HG02938 (cell line): ENCODE data around the gene AMBRA1.
"Not testable (repeated sequence)": the region's sequence is repeated elsewhere in the genome, so short reads cannot be mapped to it uniquely, and the experiment has no call there.

ENCODE experiments used
- ATAC-seq: cut with Tn5 transposase; IDR thresholded peaks from one replicate; pipeline ENCODE4 v1.9.1; 2021; ENCODE audit warnings: mild to moderate bottlenecking, moderate library complexity; ENCODE audit not compliant: unreplicated experiment

AMBRA1 gene

DNA sequence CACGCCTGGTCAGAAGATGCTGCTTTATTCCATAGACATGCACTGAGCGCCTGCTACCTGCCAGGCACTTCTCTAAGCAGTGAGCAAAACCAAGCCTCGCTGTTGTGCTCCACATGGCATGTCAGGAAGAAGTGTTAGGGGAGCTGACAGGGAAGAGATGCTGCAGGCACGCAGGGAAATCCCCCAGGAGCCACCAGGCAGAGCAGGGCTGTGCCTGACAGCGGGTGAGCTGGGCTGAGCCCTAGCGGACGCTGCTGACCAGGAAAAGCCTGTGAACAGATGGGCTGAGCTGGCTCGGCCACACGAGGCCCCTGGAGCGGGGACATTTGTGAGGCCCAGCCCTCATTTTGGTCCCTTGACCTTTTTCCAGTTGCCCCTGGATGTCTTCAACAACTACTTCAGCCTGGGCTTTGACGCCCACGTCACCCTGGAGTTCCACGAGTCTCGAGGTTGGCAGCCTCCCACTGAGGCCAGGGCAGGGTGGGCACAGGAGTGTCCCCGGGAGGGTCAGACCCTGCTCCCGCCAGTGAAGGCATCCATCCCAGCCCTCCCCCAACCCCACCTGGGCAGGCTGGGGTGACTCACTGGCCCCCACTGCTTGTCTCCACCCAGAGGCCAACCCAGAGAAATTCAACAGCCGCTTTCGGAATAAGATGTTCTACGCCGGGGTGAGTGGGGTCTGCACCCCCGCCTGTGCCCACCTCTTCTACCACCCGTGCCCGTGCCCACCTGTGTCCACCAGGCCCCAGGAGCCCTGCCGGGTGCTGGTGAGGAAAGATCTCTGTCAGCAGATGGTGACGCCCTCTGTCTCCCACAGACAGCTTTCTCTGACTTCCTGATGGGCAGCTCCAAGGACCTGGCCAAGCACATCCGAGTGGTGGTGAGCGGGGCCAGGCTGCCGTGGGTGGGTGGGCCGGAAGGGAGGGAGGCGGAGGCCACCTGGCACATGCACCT lies 219.8 kb downstream of the AMBRA1 start:
- ATAC-seq: no peak

DNA sequence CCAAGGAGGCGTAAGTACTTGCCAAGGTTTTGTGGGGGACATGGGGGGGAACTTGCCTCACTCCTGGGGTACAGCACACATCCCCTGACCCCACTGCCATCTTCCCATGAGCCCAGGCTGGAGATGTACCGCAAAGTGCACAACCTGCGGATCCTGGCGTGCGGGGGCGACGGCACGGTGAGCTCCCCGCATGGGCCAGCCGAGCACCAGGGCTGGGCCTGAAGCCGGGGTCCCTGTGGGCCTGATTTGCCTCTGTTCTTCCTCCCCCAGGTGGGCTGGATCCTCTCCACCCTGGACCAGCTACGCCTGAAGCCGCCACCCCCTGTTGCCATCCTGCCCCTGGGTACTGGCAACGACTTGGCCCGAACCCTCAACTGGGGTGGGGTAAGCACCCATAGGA lies 221.3 kb downstream of the AMBRA1 start:
- not testable (repeated sequence) for ATAC-seq

DNA sequence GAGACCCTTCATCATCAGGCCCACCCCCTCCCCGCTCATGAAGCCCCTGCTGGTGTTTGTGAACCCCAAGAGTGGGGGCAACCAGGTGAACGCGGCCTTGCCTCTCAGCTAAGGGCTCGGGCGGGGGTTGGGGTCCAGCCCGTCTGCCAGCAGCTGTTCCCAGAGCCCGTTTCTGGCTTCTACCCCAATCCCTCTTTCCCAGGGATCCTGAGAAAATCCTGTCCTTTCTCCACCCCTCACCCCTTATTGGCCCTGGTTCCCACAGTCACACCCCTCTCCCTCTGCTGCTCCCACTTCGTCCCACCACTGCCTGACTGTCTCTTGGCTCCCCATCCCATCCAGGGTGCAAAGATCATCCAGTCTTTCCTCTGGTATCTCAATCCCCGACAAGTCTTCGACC lies 221.7 kb downstream of the AMBRA1 start:
- ATAC-seq: no peak

DNA sequence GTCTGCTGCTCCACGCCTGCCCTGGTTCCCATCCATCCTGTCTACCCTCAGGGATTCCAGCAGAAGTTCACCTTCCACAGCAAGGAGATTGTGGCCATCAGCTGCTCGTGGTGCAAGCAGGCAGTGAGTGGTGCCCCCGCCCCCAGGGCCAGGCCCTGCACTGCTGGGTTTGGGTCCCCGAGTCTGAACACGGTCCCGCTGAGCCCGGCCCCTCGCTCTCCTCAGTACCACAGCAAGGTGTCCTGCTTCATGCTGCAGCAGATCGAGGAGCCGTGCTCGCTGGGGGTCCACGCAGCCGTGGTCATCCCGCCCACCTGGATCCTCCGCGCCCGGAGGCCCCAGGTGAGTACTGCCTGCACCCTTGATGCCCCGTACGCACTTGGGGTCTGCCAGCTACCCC lies 222.6 kb downstream of the AMBRA1 start:
- ATAC-seq: not testable (repeated sequence)

DNA sequence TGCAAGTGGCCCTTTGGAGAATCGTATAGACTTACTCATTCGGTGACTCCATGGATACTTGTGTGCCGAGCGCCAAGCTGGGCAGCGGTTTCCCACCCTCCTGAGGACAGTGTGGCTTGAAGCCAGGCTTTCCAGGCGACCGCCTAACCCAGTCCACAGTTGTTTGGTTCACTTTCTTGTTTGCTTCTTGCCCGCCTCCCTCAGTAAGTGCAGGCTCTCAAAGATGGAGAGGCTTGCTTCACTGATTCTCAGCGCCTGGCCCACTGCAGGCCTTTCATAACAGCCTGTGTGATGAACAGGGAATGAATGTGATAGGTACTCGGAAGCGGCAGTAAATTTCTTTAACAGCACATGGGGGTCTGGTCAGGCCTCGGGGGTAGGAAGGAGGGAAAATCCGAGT lies 223.6 kb downstream of the AMBRA1 start:
- no peak for ATAC-seq

DNA sequence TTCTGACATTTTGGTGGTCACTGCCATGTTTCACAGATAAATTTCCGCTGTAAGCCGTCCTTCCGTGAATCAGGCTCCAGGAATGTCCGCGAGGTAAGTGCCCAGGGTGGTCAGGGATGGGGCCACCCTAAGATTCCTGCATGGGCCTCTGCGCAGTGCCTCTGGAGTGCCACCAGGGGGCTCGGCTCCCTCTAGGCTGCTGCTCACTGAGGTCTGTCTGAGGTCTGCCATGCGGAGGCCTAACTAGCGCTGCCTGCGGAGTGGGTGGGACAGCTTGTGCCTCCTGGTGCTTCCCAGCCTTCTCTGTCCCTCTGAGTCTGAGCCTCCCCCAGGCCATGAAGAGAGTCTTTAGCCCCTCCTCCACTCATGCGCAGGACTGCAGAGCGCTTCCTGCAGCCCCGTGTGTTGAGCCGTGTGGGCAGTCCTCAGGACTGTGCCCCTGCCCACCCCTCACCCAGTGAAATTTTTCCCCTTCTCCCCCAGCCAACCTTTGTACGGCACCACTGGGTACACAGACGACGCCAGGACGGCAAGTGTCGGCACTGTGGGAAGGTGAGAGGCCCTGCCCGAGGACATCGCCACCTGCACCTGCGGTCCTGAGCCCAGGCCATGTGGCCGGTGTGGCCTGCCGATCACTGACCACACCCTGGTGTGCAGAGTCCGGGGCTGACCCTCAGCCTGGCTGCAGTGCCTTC lies 224.2 kb downstream of the AMBRA1 start:
- peak; percentile 50 for ATAC-seq

DNA sequence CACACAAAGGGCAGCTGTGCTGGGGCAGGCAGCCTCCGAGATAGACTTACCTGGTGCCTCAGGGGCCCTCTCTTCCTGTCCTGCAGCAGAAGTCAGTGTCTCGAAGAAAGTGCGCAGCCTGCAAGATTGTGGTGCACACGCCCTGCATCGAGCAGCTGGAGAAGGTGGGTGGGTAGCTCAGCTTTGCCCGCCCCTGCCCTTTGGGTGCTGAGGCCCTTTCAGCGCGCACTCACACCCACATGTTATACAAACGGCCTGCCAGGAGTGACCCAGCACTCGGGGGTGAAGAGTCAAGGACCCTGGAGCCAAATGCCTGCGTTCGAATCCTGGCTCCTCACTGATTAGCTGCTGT lies 225.9 kb downstream of the AMBRA1 start:
- ATAC-seq: no peak

DNA sequence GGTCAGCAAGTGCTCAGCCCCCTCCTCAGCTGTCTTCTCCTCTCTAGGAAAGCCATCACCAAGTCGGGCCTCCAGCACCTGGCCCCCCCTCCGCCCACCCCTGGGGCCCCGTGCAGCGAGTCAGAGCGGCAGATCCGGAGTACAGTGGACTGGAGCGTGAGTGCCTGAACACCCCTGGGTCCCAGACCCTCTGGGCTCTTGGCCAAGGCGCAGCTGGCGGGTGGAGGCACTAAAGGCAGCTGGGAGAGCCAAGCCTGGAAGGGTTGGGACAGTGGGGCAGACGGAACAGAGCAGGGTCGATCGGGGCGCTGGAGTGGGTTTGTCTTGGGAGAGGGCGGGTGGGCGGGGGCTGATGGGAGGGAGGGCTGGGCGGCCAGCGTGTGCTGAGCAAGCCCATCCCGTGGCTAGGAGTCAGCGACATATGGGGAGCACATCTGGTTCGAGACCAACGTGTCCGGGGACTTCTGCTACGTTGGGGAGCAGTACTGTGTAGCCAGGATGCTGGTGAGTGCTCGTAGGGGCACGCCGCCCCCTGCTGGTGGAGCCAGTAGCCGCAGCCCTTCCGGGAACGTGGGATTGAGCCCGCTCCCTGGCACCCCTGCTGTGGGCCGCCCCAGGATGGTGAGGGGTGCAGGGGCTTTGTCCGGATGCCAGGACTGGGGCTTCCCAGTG lies 226.4 kb downstream of the AMBRA1 start:
- ATAC-seq: no peak

DNA sequence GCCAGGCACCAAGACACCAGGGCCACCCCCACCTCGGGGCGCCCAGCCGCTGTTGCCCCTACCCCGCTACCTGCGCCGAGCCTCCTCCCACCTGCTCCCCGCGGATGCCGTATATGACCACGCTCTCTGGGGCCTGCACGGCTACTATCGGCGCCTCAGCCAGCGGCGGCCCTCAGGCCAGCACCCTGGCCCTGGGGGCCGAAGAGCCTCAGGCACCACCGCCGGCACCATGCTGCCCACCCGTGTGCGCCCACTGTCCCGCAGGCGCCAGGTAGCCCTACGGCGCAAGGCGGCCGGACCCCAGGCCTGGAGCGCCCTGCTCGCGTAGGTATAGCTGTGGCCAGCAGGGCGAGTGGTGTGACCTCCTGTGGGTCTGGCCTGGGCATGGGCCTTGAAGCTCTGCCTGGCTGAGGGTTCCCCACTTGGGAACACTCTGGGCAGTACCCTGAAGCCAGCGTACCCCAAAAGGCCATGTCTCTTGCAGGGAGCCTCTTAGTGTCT lies 227.1 kb downstream of the AMBRA1 start:
- no peak for ATAC-seq

DNA sequence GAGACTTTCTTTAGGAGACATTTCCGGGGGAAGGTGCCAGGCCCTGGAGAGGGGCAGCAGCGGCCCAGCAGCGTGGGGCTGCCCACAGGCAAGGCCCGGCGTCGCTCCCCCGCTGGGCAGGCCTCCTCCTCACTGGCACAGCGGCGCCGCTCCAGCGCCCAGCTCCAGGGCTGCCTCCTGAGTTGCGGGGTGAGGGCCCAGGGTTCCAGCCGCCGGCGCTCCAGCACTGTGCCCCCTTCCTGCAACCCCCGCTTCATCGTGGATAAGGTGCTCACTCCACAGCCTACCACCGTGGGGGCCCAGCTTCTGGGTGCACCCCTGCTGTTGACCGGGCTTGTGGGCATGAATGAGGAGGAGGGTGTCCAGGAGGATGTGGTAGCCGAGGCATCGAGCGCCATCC lies 227.6 kb downstream of the AMBRA1 start:
- no peak for ATAC-seq

DNA sequence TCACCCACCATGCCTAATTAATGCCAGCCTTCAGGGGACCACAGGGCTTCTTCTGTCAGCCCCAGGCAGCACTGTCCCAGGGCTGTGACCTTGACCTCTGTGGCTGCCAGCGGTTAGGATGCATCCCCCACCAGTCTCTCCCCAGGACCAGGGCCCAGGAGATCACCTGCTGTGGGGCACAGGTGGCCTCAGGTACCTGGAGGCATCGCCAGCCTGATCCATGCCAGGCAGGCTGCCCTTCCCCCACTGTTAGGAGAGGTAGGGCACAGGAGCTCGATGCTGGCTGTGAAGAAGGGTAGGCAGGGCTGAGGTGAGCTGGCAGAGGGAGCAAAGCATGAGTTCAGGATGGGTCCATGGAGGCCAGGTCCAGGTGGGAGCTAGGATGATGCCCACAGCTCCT lies 229.0 kb downstream of the AMBRA1 start:
- ATAC-seq: no peak

DNA sequence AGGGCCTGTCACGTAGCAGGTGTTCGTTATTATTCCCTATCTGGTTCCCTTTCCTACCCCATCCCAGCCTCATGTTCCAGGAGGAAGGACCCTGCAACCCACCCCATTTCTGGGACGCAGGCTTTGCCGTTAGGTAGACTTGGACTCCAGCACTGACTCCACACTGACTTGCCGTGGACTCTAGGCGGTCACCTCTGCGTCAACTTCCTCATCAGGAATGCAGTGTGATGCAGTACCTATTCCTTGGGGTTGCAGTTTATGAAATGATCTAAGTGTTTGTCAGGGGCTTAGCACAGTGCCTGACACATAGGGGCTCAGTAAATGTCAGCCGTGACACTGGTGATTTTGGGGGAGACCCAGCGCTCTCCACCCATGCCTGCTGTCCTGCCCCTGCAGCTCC lies 229.8 kb downstream of the AMBRA1 start:
- no peak for ATAC-seq

DNA sequence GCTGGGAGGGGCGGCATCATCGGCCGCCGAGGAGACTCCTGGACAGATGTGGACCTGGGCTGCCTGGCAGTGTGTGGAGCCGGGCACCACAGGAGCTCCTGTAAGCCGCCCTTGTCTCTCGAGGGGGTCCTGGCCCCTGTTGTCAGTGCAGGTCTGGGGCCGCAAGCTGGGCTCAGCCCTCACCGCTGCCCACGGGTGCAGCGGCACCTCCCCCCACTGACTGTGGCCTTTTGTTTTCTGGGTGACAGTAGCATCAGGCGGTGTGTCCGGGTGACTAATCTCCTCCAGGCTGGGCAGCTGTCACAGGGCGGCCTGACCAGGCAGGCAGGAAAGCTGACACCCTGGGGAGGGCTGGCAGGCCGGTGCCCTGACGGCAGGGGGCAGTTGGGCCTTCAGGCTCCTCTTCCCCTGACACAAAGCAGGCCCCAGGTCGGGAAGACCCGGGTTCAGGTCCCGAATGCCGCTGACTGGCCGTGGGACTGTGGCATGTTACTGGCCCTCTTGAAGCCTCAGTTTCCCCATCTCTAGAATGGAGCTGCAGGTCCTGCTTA lies 230.3 kb downstream of the AMBRA1 start:
- ATAC-seq: no peak

DNA sequence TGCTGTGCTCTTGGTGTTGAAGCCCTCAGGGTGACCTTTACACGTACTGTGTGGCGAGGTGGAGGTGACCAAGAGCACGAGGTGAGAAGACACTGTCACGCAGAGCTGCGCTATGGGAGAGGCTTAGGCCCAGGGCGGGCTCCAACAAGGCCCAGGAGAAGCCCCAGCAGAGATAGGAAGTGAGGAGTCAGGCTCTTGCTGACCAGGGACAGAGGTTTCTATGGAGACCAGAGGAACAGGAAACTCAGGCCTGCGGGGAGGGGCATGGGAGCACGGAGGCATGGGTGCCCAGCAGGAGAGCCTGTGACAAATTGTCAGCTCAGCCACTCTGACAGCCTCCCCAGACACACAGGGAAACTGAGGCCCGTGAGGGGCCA lies 230.8 kb downstream of the AMBRA1 start:
- no peak for ATAC-seq

DNA sequence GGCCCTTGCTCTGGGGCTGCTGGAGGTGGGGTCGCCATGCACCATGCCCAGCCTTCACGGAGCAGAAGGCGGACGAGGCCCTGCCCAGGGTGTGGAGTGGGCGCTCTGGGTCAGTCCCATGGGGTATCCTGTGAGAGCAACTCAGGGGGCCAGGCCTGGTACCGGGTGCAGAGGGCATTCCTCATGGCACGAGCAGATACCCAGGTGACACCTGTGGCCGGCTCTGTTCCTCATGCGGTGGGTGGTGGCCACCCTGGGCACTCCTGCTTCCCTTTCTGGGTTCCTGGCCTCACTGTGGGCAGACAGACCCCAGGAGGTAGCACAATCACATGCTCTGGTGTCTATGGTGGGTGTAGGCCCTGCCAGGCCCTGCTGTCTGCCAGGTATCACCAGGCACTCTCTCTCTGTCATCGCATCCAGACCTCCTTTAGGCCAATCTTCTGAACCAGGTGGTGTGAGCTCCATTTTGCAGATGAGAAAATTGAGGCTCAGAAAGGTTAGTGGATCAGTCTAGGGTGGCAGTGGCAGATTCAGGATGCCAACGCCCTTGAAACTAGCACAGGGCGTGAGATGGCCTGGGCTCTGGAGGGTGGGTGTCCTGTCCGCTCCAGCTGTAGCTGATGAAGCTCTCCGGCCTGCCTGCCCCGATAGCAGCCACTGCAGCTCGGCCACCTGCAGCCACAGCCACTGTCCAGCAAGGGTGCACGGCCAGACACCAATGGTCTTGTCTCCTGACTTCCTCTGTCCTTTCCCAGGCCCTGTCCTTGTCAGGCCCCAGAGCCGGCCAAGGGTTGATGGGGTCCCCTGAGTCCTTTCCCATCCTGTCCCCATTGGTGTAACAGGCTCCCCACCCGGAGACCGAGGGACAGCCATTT lies 231.4 kb downstream of the AMBRA1 start:
- ATAC-seq: no peak

DNA sequence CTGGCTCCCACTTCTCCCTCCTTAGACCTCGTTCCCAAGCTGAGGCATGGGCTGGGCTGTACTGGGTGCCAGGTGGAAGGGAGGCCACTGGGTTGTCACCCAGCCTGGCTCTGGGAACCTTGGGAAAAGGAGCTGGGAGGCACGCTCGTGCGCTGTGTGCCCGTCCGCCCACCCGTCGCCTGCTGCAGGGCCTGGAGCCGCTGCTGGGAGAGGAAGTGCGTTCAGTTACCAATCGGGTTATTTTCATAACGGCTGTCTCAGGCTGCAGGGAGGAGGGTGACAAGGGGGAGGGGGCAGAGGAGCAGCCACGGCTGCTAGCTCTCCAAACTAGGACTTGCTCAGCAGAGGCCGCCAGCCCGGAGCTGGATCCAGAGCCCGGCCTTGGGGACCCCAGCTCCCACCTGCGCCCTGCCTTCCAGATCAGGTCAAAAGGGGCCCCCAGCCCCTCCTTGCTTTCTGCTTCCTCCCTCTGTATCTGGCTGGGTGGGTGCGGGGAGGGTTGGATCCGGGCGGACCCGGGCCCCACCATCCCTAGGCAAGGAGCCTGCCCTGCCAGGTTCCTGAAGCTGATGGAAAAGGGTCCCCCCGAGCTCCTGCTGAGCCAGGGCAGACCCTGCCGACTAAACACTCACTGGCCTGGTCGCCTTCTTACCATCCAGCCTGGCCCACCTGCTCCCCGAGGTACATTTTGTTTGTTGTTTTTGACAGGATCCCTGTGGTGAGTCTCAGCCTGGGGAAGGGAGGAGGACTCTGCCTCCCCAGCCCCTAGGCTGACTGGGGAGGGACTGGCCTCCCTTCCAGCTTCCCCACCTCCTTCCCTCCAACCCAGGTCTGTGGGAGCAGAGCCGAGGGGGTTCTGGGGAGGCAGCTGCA lies 232.3 kb downstream of the AMBRA1 start:
- peak; percentile 80 for ATAC-seq

DNA sequence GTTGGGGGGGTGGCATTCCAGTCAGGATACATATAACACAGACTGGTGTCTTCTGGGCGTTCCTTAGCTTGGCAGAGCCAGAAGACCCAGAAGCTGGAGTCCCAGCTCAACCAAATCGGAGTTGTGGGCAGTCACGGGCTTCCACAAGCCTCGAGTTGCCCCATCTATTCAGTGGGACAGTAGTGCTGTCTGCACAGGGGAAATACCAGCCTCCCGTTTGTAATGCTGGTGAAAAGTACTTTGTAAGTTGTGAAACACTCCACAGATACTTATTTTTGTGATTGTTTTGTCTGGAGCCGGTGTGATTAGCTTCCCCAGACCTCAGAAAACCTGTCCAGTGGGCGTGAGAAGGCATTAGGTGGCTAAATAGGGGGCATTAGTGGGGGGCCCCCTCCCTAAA lies 232.9 kb downstream of the AMBRA1 start:
- peak; percentile 19 for ATAC-seq

DNA sequence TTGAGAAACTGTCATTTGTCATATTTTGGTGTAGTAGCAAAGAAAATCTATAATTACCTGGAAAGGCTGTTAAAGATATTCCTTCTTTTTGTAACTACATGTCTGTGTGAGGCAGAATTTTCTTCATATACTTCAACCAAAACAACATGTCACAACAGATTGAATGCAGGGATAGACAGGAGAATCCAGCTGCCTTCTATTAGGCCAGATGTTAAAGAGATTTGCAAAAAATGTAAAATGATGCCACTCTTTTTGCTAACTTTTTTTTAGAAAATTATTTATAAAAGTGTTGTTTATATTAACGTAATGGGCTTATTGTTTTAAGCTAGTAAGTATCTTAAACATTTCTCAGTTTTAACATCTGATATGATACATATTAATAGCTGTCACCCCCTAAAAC lies 233.9 kb downstream of the AMBRA1 start:
- no peak for ATAC-seq

DNA sequence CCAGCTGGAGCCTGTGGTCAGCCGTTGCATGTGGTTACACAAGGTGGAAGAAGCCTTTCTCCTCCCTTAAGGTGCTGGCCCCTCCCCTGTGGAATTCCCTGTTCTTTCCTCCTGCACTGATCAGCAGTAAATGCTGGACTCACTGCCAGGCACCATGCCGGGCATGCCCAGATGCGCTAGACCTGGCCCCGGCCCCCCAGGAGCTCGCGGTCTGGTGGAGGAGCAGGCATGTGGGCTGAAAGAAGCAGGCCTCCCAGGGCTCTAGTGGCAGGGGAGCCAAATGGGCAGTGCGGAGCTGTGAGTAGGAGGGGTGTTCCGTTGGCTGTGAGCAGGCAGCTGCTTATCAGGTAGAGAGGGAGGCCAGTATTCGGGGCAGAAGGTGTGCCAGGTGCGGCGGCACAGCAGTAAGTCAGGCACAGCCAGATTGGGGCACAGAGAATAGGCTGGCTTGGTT lies 236.3 kb downstream of the AMBRA1 start:
- no peak for ATAC-seq
